HG03159 (cell line): ENCODE results near the gene COL6A2.

ENCODE experiments used
- ATAC-seq: cut with Tn5 transposase; IDR thresholded peaks from one replicate; pipeline ENCODE4 v1.9.1; 2021; ENCODE audit warnings: mild to moderate bottlenecking, moderate library complexity; ENCODE audit not compliant: unreplicated experiment

Gene COL6A2

GRCh38 chr21:46151989-46152926, 54.3 kb downstream of the COL6A2 start:
- no peak for ATAC-seq

- no peak for ATAC-seq
Observed at GRCh38 chr21:46152927-46153246, 55.0 kb downstream of the COL6A2 start.

DNA sequence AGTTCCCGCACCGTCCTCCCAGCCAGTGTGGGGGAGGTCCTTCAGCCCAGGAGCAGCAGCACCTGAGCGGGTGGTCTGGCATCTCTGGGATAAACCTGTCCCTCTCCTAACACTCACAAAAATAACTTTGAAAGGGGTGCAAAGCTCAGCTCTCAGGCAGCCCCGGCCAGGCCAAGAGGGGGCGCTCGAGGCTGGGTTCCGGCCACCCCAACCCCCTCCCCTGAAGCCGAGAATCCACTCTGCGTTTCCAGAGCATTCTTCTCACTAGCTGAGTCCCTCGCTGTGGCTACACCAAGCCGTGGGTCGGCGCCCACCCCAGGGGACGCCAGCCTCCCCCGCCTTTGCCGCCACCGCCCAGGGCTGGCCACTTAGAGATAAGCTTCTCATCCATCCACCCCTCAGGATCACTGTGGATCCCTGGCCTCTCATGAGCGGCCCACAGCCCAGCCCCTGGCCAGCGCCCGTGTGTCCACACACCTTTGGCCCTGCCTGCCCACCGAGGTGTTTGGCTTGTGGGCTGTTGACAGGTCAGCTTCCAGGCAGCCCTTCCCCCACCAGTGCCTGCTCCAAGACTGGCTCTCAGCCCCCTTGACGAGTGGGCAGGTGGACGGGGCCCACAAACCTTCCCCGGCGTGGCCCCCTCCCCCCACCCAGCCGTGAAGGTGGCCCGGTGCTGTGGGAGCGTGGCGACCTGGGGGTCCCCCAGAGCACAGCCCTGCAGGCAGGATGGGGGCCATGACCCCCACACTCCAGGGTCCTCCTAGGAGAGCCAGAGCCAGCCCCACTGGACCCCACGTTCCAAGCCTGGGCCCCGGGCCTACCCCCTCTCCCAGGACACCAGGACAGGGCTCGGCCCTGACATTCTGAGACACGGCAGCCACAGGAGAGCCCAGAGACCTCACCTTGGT, 55.6 kb downstream of the COL6A2 start:
- no peak for ATAC-seq

DNA sequence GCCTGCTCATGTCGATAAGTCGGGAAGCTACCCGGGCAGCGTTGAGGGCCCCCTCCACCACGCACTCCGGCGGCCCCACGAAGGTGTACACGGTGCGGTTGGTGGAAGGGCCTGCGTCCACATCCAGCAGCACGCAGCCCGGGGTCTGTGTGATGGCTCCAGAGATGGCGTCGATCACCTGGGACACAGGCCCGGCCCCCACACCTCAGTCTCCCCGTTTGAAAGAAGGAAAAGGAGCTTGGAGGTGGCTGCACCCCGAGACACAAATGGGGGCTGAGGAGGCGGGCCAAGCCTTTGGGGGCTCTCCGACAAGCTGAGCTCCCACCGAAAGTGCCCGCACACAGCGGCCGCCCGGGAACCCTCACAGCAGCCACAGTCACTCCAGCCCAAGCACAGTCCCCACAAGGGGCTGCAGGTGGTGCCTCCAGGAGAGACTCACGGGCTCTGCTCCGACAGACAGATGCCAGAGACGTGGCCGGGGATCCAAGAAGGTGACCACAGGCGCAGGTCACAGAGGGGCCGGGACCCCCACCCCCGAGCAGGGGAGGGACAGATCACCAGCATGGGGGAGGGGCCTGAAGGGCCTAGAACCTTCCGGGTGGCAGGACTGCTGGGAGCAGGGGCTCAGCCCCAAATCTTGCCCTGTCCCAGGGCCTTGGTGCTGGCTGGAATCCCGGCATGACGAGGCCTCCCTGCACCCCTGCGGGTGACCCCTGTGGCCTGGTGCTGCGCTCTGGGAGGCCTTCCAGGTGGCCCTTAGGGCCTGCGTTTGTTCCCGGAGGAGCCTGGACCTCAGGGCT, 56.4 kb downstream of the COL6A2 start:
- no peak for ATAC-seq

DNA sequence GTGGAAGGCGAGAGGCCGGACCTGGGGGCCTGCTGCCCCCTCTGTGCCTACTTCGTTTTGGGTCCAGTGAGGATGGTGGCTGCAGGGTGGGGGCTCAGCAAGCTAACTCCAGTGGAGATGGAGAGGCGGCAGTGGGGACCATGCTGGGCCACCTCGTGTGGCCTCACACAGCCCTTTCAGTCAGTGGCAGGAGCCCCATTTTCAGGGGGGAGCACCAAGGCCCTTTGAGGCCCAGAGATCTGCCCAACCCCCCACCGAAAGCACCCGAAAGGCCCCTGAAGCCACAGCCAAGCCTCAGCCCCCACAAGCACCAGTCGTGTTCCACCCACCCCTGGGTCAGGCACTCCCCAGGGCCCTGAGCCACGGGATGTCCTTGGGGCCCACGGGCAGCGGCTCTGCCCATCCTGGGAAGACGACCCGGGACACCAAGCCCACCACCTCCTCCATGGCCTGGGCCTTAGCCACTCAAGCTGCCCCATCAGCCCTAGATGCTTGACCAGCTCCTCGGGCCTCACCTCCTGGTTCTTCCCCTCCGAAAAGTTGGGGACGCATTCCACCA, 57.1 kb downstream of the COL6A2 start:
- no peak for ATAC-seq

DNA sequence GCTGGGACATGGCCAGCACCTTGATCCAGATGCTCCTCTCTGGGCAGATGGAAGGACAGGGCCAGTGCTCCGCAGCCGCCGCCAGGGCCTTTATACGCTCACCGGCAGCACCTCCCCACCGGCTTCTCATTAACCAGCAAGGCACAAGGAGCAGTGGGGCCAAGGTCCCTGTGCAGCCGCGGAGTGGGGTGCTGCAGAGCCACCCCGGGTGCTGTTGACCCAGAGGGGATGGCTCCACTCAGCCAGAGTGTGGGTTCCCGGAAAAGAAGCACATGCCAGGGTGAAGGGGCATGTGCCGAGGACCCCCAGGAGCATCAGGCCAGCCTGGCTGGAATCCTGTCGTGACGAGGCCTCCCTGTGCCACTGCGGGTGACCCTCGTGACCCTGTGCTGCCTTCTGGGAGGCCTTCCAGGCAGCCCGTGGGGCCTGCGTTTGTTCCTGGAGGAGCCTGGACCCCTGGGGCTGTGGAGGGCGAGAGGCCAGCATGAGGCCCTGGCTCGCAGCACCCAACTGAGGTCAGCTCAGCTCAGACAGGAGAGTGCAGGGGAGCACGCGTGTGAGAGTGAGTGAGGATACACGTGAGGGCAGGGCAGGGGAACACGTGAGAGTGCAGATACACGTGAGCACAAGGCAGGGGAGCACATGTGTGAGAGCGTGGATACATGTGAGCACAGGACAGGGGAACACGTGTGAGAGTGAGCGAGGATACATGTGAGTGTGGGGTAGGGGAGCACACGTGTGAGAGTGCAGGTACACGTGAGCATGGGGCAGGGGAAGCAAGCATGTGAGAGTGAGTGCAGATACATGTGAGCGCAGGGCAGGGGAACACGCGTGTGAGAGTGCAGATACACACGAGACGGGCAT, 57.8 kb downstream of the COL6A2 start, which contains the start of gene FTCD:
Gene FTCD, minus strand, starts transcription at position 66 of the 864 bp plus-strand sequence. Its CDS starts 56 bp downstream, at position 10.
- ATAC-seq, result no peak

DNA sequence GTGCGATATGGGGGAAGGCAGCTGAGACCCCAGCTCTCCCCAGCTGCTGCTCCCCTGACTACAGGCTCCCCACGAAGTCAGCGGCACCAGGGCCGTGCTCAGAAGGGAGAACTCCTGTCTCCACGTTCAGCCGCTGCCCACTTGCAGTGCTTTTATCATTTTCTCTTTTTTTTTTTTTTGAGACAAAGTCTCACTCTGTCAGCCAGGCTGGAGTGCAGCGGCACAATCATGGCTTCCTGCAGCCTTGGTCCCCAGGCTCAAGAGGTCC, 58.4 kb downstream of the COL6A2 start:
- no peak for ATAC-seq

- ATAC-seq, result no peak
Observed at GRCh38 chr21:46156678-46157077, 58.8 kb downstream of the COL6A2 start.

GRCh38 chr21:46157396-46157986, 59.6 kb downstream of the COL6A2 start:
- no peak for ATAC-seq

DNA sequence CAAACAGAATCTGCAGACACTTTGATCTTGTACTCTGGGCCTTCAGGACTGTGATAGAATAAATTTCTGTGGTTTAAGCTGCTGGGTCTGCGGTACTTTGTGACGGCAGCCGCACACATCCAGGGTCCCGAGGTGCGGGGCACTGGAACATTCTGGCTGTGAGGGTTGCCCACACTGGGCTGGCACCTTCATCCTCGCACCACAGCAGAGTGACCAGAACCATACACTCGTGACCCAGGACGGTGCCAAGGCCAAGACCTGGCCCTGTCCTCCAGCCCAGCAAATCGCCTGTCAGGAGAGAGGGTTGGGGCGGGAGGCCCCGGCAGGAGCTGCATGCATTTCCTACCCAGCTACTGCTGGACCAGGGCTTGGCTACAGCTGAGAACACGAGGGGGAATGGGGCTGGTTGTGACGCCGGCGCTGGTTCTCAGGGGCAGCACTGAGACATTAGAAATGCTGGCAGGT, 60.1 kb downstream of the COL6A2 start:
- ATAC-seq, result no peak

DNA sequence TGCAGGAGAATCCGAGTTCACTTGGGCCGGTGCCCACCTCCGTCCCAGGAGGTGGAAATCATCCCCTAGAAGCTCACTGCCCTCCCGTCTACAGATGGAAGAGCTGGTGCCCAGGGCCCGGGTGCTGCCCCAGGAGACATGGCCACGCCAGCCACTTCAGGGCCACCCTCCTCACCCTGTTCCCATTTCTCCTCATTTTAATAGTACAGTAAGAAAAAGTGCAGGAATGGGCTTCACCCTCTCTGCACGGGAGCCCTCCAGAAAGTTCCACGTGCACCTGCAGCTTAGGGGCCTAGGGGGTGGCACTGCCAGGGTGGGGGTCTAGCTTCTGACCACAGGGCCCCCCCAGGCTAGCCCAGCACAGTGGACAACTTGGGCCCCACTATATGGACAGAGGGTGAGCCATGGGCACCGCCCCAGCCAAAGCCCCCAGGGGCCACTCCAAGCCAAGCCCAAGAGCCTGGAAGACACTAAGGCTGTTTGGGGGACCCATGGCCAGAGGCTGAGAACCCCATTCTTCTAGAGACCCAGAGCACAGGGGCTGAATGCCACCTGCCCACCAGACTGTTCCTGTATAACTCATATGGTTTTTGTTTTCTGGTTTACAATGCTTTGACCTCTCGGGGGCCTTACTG, 60.9 kb downstream of the COL6A2 start:
- no peak for ATAC-seq

DNA sequence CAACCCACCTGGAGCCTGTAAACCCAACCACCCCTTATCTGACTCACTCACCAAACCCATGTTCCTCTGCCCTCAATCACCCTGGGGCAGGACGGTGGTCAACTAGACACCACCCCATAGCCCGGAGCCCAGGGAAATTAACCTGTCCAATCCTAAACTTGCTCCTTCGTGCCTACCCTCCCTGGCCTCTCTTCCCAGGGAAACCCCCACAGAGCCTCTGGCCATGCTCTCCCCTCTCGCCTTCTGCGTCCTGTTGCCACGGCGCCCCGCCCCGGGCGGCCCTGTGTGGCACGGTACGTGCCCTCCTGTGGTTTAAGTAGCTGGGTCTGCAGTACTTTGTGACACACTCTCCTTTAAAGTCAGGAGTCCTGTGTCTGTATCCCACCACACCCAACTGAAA, 61.5 kb downstream of the COL6A2 start:
- no peak for ATAC-seq

DNA sequence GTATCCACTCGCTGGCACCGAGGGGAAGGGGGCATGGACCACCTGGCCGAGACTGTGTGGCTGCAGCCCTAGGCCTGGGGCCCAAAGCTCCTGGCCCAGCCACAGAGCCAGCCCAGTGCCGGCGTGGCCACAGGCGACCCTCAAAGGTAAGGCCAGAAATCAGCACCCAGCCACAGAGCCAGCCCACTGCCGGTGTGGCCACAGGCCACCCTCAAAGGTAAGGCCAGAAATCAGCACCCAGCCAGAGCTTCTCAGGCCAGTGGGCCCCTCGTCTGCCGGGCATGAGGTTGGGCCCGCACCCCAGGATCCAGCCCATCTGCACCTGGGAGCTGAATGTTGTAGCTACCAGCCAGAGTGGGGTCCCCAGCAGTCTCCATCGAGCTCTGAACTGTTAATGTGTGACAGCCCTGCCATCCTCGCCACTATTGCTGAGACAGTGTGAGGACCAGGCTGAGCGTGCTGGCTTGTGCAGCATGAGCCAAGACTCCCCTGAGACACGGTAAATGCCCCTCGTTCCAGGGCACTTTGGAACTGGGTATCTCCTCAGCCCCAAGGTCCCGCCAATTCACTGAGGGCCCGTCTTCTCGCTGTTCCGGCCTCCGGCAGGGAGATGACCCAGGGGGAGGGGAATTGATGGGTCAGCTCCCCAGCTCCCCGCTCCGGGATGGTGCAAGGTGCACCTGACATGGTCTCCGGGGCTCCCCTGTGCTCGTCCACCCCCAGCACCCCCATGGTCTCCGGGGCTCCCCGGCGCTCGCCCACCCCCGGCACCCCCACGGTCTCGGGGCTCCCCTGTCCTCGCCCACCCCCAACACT, 62.1 kb downstream of the COL6A2 start:
- ATAC-seq, result no peak

DNA sequence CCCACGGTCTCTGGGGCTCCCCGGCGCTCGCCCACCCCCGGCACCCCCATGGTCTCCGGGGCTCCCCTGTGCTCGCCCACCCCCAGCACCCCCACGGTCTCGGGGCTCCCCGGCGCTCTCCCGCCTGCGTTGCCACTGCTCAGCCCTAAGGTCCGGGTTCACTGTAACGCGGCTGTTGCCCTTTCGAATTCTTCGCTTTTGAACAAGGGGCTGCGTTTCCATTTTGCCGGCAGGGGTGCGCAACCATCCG, 62.7 kb downstream of the COL6A2 start:
- ATAC-seq, result no peak

DNA sequence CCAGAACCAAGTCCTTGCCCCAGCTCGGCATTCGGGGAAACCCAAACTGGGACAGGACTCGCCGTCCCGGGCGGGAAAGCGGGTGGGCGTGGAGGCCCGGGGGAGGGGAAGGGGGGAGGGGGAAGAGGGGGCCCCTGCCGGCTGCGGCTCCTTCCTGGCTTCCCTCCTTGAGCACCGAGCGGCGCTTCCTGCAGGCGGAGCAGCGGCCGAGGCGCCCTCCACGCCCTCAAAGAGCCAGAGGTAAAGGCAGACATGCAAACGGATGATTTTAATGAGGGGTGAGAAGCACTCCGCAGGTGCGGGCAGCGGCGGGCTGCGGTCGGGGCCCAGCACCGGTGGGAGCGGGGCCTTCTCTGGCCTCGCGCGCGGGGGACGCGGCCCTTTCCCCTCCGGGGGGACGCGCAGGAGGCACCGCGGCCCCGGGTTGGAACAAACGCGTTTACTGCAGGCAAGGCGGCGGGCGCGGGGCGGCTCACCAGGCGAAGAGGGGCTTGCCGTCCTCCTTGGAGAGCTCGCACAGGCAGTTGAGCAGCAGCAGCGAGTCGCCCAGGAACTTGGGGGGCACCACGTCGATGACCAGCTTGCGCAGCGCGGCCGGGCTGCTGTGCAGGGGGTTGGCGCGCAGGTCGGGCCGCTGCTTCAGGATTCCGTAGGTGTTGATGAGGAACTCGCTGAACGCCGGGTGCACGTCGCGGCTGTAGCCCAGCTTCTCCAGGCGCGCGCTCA, 63.2 kb downstream of the COL6A2 start:
- ATAC-seq, result no peak

DNA sequence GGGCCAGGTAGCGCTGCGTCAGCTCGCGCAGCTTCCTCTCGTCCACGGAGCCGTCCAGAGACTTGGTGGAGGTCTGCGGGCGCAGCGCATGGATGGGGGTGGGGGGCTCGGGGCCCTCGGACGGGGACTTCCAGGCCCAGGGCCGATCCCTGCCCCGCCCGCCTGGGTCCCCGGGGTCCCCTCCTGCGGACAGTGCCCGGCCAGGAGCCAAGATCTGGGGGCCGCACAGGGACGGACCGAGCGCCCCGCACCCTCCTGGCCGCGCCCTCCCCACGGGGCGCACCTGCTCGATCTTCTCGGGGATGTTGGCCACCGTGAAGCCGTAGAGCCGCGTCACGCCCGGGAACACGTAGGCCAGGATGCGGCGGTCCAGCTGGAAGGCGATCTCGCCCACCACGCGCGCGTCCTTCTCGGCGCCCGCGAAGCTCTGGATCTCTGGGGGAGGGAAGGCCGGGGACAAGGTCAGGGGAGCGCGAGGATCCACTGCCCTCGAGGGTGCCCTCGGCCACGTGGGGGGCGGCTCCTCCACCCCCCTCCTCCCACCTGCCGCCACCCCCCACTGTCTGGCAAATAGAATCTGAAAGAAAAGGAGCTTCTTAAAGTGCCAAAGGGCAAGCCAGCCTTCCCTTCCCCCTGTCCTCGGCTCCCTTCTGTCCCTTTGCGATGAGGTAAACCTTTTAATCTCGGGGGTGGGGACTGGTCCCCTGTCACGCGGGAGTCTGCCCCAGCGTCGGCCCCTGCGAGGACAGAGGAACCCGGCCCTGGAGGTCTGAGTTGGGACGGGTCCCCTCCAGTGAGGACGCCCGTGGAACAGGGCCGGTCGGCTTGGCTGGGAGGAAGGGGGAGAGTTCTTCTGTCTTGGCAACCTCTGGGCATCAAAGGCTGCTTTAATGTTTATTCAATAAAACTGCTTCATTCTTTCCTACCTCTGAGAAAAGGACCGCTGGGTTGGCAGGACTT, 64.0 kb downstream of the COL6A2 start:
- no peak for ATAC-seq

DNA sequence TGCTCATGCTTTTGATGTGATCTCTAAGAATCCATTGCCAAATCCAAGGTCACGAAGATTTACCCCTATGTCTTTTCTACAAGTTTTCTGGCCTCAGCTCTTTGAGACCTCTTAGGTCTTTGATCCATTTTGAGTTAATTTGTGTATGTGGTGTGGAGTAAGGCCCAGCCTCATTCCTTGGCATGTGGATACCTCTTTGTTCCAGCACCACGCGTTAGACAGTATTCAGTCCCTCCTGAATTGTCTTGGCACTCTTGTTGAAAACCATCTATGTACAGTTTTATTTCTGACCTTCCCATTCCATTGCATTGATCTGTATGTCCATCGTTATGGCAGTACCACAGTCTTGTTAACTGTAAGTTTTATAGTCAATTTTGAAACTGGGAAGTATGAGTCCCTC, 65.5 kb downstream of the COL6A2 start:
- ATAC-seq, result no peak
